Measurements from ENCODE around the gene ZNF532.

ZNF532 gene

GRCh38 chr18:58955738-58956137 lies 91.1 kb downstream of the ZNF532 start:
- no peak overlapping the region for H3K4me3 ChIP-seq (ENCODE audit: low read depth, low read length)
- TF ChIP-seq CTCF (IDR thresholded peaks at IDR 0.05; ENCODE audit: low read depth, low read length) (no peak), POLR2A (IDR thresholded peaks at IDR 0.05; ENCODE audit: extremely low read depth, insufficient read length) (no peak), MYC (IDR thresholded peaks at IDR 0.05; ENCODE audit: low read depth, low read length) (no peak), MAX (IDR thresholded peaks at IDR 0.05; ENCODE audit: low read depth, low read length) (no peak)
- DNase-seq (ENCODE audit: low read depth): no peak

GRCh38 chr18:58958628-58959027 lies 94.0 kb downstream of the ZNF532 start:
- no peak overlapping the region for H3K4me3 ChIP-seq (ENCODE audit: low read depth, low read length)
- TF ChIP-seq POLR2A (IDR thresholded peaks at IDR 0.05; ENCODE audit: extremely low read depth, insufficient read length) (no peak), CTCF (IDR thresholded peaks at IDR 0.05; ENCODE audit: low read depth, low read length) (no peak), MAX (IDR thresholded peaks at IDR 0.05; ENCODE audit: low read depth, low read length) (no peak), MYC (IDR thresholded peaks at IDR 0.05; ENCODE audit: low read depth, low read length) (no peak)
- no peak for DNase-seq (ENCODE audit: low read depth)

- no peak overlapping the region for H3K4me3 ChIP-seq (ENCODE audit: low read depth, low read length)
- no peak for DNase-seq (ENCODE audit: low read depth)
- no peak for TF ChIP-seq MAX (IDR thresholded peaks at IDR 0.05; ENCODE audit: low read depth, low read length)
- no peak for TF ChIP-seq MYC (IDR thresholded peaks at IDR 0.05; ENCODE audit: low read depth, low read length)
- TF ChIP-seq CTCF (IDR thresholded peaks at IDR 0.05; ENCODE audit: low read depth, low read length): no peak
- no peak for TF ChIP-seq POLR2A (IDR thresholded peaks at IDR 0.05; ENCODE audit: extremely low read depth, insufficient read length)
These were observed 95.8 kb downstream of the ZNF532 start for GRCh38 chr18:58960508-58960907.

GRCh38 chr18:58960946-58961722 lies 96.5 kb downstream of the ZNF532 start:
- no peak overlapping the region for H3K4me3 ChIP-seq (ENCODE audit: low read depth, low read length)
- DNase-seq (ENCODE audit: low read depth): no peak
- TF ChIP-seq MAX (IDR thresholded peaks at IDR 0.05; ENCODE audit: low read depth, low read length) (no peak), POLR2A (IDR thresholded peaks at IDR 0.05; ENCODE audit: extremely low read depth, insufficient read length) (no peak), MYC (IDR thresholded peaks at IDR 0.05; ENCODE audit: low read depth, low read length) (no peak), CTCF (IDR thresholded peaks at IDR 0.05; ENCODE audit: low read depth, low read length) (no peak)

- H3K4me3 ChIP-seq (ENCODE audit: low read depth, low read length): no peak overlapping the region
These were observed 97.7 kb downstream of the ZNF532 start for GRCh38 chr18:58962336-58962735.

More at GRCh38 chr18:58962336-58962735, 97.7 kb downstream of the ZNF532 start:
- TF ChIP-seq CTCF (IDR thresholded peaks at IDR 0.05; ENCODE audit: low read depth, low read length) (no peak), POLR2A (IDR thresholded peaks at IDR 0.05; ENCODE audit: extremely low read depth, insufficient read length) (no peak), MYC (IDR thresholded peaks at IDR 0.05; ENCODE audit: low read depth, low read length) (no peak), MAX (IDR thresholded peaks at IDR 0.05; ENCODE audit: low read depth, low read length) (no peak)
- DNase-seq (ENCODE audit: low read depth): no peak
